Measurements from ENCODE around the gene MUC5AC. TPM values are rescaled to one million over a fixed set of nuclear protein-coding genes. Genes with fewer than 3 reads are reported as not detected.

MUC5AC gene
- total RNA-seq, 1 experiment from 2014 or later, result 9.0 TPM

GRCh38 chr11:1196516-1197391, 39.0 kb downstream of the MUC5AC start:
- DNase-seq (ENCODE audit: low spot score), result no peak

- DNase-seq (ENCODE audit: low spot score), result no peak
Measured at GRCh38 chr11:1197431-1197885, 39.7 kb downstream of the MUC5AC start.

GRCh38 chr11:1197886-1198560, 40.3 kb downstream of the MUC5AC start:
- no peak for DNase-seq (ENCODE audit: low spot score)

- DNase-seq (ENCODE audit: low spot score), result no peak
Measured at GRCh38 chr11:1198561-1199240, 40.9 kb downstream of the MUC5AC start.

GRCh38 chr11:1199241-1199750, 41.5 kb downstream of the MUC5AC start:
- DNase-seq (ENCODE audit: low spot score), result no peak

GRCh38 chr11:1199751-1200610, 42.2 kb downstream of the MUC5AC start:
- DNase-seq (ENCODE audit: low spot score), result no peak

- no peak for DNase-seq (ENCODE audit: low spot score)
Measured at GRCh38 chr11:1200611-1201191, 42.9 kb downstream of the MUC5AC start.

GRCh38 chr11:1201395-1202153, 43.8 kb downstream of the MUC5AC start:
- no peak for DNase-seq (ENCODE audit: low spot score)

GRCh38 chr11:1202154-1202775, 44.5 kb downstream of the MUC5AC start:
- peak; percentile 32 for DNase-seq (ENCODE audit: low spot score)

- peak; percentile 84 for DNase-seq (ENCODE audit: low spot score)
Measured at GRCh38 chr11:1202776-1203504, 45.2 kb downstream of the MUC5AC start.

GRCh38 chr11:1203505-1204271, 45.9 kb downstream of the MUC5AC start:
- no peak for DNase-seq (ENCODE audit: low spot score)

- DNase-seq (ENCODE audit: low spot score), result no peak
Measured at GRCh38 chr11:1204381-1205101, 46.8 kb downstream of the MUC5AC start.

- DNase-seq (ENCODE audit: low spot score), result no peak
Measured at GRCh38 chr11:1205121-1205986, 47.6 kb downstream of the MUC5AC start.

GRCh38 chr11:1205987-1206331, 48.2 kb downstream of the MUC5AC start:
- DNase-seq (ENCODE audit: low spot score), result no peak

GRCh38 chr11:1206391-1207271, 48.9 kb downstream of the MUC5AC start:
- no peak for DNase-seq (ENCODE audit: low spot score)

Data from HT-29 (cell line).